WTC11 (cell line): ENCODE data around the gene RHPN2. TPM values are rescaled to one million over a fixed set of nuclear protein-coding genes. Genes with fewer than 3 reads are reported as not detected.
"Not testable (repeated sequence)": the region's sequence is repeated elsewhere in the genome, so short reads cannot be mapped to it uniquely, and the experiment has no call there.

ENCODE experiments used
- ATAC-seq: fragments of 200-7000 bp; cut with Tn5 transposase; 2 replicates; pipeline ENCODE4 v1.10.0; 2021; ENCODE audit warnings: mild to moderate bottlenecking, moderate library complexity
- CTCF ChIA-PET: fragments of 300-600 bp; sonication (Branson Sonifier 250); formaldehyde crosslinking; loops from one replicate; lab custom pipeline; 2021; ENCODE audit warnings: antibody characterized with exemption; lab: Charles Lee
- POLR2A ChIA-PET: fragments of 350-600 bp; sonication (Branson Sonifier 250); formaldehyde crosslinking; loops from one replicate; lab custom pipeline; 2021; ENCODE audit warnings: antibody characterized with exemption; lab: Charles Lee
- DNase-seq: peaks from one replicate; pipeline ENCODE4 v3.0.0; 2021; ENCODE audit warnings: low spot score
- H3K27ac Mint-ChIP-seq: 2 replicates; pipeline ENCODE4 v1.8.0; 2021; ENCODE audit warnings: mixed read lengths
- H3K27me3 Mint-ChIP-seq: 2 replicates; pipeline ENCODE4 v1.8.0; 2021; ENCODE audit warnings: low read depth, mild to moderate bottlenecking, moderate library complexity, mixed read lengths
- H3K36me3 Mint-ChIP-seq: 2 replicates; pipeline ENCODE4 v1.8.0; 2021; ENCODE audit warnings: mixed read lengths
- H3K4me1 Mint-ChIP-seq: 2 replicates; pipeline ENCODE4 v1.8.0; 2022; ENCODE audit warnings: mixed read lengths
- H3K4me3 Mint-ChIP-seq: 2 replicates; pipeline ENCODE4 v1.8.0; 2021; ENCODE audit warnings: mild to moderate bottlenecking, moderate library complexity, mixed read lengths
- H3K9me3 Mint-ChIP-seq: 2 replicates; pipeline ENCODE4 v1.8.0; 2021; ENCODE audit warnings: mixed read lengths
- CREB1 ChIP-seq: sonication (generic); formaldehyde crosslinking; IDR thresholded peaks from 2 replicates; pipeline ENCODE4 v1.8.0; 2023; ENCODE audit warnings: mild to moderate bottlenecking, missing genetic modification reagents
- IRF2 ChIP-seq: sonication (generic); formaldehyde crosslinking; IDR thresholded peaks from 2 replicates; pipeline ENCODE4 v1.8.0; 2022; ENCODE audit warnings: low read depth, missing genetic modification reagents, borderline replicate concordance
- JUN ChIP-seq: sonication (generic); formaldehyde crosslinking; IDR thresholded peaks from 2 replicates; pipeline ENCODE4 v1.8.0; 2023; ENCODE audit warnings: mild to moderate bottlenecking, missing genetic modification reagents
- NFATC4 ChIP-seq: fragments of 250-450 bp; sonication (Bioruptor Pico); IDR thresholded peaks from 2 replicates; pipeline ENCODE4 v1.9.0; 2021; ENCODE audit warnings: mild to moderate bottlenecking
- NR2C2 ChIP-seq: sonication (generic); formaldehyde crosslinking; IDR thresholded peaks from 2 replicates; pipeline ENCODE4 v1.8.0; 2022; ENCODE audit warnings: mild to moderate bottlenecking, missing genetic modification reagents
- SMAD4 ChIP-seq: sonication (generic); formaldehyde crosslinking; IDR thresholded peaks from 2 replicates; pipeline ENCODE4 v1.8.0; 2022; ENCODE audit warnings: mild to moderate bottlenecking, missing genetic modification reagents
- SOX15 ChIP-seq: fragments of 250-450 bp; sonication (Bioruptor Pico); IDR thresholded peaks from 2 replicates; pipeline ENCODE4 v1.9.0; 2021; ENCODE audit warnings: mild to moderate bottlenecking
- TCF7 ChIP-seq: sonication (generic); formaldehyde crosslinking; IDR thresholded peaks from 2 replicates; pipeline ENCODE4 v1.8.0; 2022; ENCODE audit warnings: mild to moderate bottlenecking, low read depth, missing genetic modification reagents, moderate library complexity
- TEAD1 ChIP-seq: sonication (generic); formaldehyde crosslinking; IDR thresholded peaks from 2 replicates; pipeline ENCODE4 v1.8.0; 2022; ENCODE audit warnings: mild to moderate bottlenecking, missing genetic modification reagents
- TP53 ChIP-seq: sonication (generic); formaldehyde crosslinking; IDR thresholded peaks from 2 replicates; pipeline ENCODE4 v1.8.1; 2023; ENCODE audit warnings: mild to moderate bottlenecking, missing genetic modification reagents
- ZBTB21 ChIP-seq: sonication (generic); formaldehyde crosslinking; IDR thresholded peaks from 2 replicates; pipeline ENCODE4 v1.8.1; 2023; ENCODE audit warnings: mild to moderate bottlenecking, missing genetic modification reagents, borderline replicate concordance
- ZNF121 ChIP-seq: sonication (generic); formaldehyde crosslinking; IDR thresholded peaks from 2 replicates; pipeline ENCODE4 v1.8.0; 2023; ENCODE audit warnings: missing genetic modification reagents
- total RNA-seq: library from RNA; stranded (reverse); gene quantifications from 3 replicates; pipeline ENCODE4 v1.2.3, GENCODE V29; 2021
- TF ChIP-seq, protein P1 (sequence below): sonication (generic); formaldehyde crosslinking; IDR thresholded peaks from 2 replicates; pipeline ENCODE4 v1.8.0; 2022; ENCODE audit warnings: mild to moderate bottlenecking, missing genetic modification reagents
- TF ChIP-seq, protein P2 (sequence below): fragments of 250-450 bp; sonication (Bioruptor Pico); IDR thresholded peaks from 2 replicates; pipeline ENCODE4 v1.9.0; 2021; ENCODE audit warnings: mild to moderate bottlenecking, borderline replicate concordance
- TF ChIP-seq, protein P3 (sequence below): sonication (generic); formaldehyde crosslinking; IDR thresholded peaks from 2 replicates; pipeline ENCODE4 v1.8.0; 2022; ENCODE audit warnings: mild to moderate bottlenecking, missing genetic modification reagents
- TF ChIP-seq, protein P4 (sequence below): sonication (generic); formaldehyde crosslinking; IDR thresholded peaks from 2 replicates; pipeline ENCODE4 v1.8.0; 2023; ENCODE audit warnings: missing genetic modification reagents
- TF ChIP-seq, protein P5 (sequence below): sonication (generic); formaldehyde crosslinking; IDR thresholded peaks from 2 replicates; pipeline ENCODE4 v1.8.0; 2022; ENCODE audit warnings: mild to moderate bottlenecking, missing genetic modification reagents

Gene RHPN2
- total RNA-seq, 1 experiment from 2014 or later: 21.1 TPM

DNA sequence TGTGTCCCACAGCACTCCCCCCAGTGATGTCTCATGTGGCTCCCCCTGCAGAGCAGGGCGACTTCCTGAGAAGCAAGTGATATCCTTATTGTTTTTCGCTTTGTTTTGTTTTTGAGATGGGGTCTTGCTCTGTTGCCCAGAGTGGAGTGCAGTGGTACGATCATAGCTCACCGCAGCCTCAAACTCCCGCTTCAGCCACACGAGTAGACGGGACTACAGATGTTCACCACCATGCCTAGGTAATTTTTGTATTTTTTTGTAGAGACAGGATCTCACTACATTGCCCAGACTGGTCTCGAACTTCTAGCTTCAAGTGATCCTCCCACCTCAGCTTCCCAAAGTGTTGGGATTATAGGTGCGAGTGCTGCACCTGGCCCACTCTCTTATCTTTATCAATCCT, 97.9 kb downstream of the RHPN2 start:
- H3K9me3 Mint-ChIP-seq: no peaks in the 10 kb centered on the region
- CTCF ChIA-PET: no interaction called here
- no peak overlapping the region for H3K4me3 Mint-ChIP-seq
- H3K36me3 Mint-ChIP-seq: peaks cover 10% of the 10 kb centered on the region
- TF ChIP-seq CREB1 (CRISPR knock-in tag) (no peak), ZNF121 (peak; percentile 58; the same call in 1 of the 2 replicates), NFATC4 (CRISPR knock-in tag) (no peak), IRF2 (CRISPR knock-in tag) (no peak)
- peaks cover 3% of the 10 kb centered on the region; the same call in 1 of the 2 replicates for H3K4me1 Mint-ChIP-seq
- ATAC-seq (no peak), DNase-seq (no peak)
- 0 out of 2 replicates have a peak overlapping the region, but pooled peaks have one; percentile 12 for H3K27ac Mint-ChIP-seq
- H3K27me3 Mint-ChIP-seq: no peaks in the 10 kb centered on the region
- POLR2A ChIA-PET: no interaction called here

DNA sequence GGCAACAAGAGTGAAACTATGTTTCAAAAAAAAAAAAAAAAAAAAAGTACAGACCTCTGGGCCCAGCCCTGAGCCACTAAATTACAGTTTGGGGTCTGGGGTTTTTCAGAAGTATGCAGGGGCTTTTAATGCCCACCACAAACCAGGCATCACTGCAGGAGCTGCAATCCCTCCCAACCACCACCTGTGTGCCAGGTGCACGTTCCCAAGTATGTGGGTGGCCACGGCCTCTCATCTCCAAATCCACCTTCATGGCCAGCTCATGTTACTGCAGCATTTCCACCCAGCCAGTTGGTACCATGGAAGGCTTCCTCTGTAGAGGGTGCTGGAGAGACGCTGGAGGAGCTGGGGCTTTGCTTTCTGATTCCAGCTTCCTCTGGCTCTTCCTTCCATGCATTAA, 119.4 kb downstream of the RHPN2 start:
- peaks cover 16% of the 10 kb centered on the region; the same call in 1 of the 2 replicates for H3K36me3 Mint-ChIP-seq
- ChIA-PET CTCF (interaction anchor here (1.2 kb wide), 1 partner anchor 253 kb away, joined by 3 read pairs; the partner anchor contains the start of gene NUDT19), POLR2A (no interaction called here)
- no peaks in the 10 kb centered on the region for H3K27me3 Mint-ChIP-seq
- peak; percentile 46; the same call in 1 of the 2 replicates for ATAC-seq
- no peaks in the 10 kb centered on the region for H3K9me3 Mint-ChIP-seq
- no peak overlapping the region for H3K27ac Mint-ChIP-seq
- TF ChIP-seq TEAD1 (CRISPR knock-in tag) (no peak), TCF7 (no peak)
- H3K4me1 Mint-ChIP-seq: no peaks in the 10 kb centered on the region
- no peak overlapping the region for H3K4me3 Mint-ChIP-seq
- no peak for DNase-seq

DNA sequence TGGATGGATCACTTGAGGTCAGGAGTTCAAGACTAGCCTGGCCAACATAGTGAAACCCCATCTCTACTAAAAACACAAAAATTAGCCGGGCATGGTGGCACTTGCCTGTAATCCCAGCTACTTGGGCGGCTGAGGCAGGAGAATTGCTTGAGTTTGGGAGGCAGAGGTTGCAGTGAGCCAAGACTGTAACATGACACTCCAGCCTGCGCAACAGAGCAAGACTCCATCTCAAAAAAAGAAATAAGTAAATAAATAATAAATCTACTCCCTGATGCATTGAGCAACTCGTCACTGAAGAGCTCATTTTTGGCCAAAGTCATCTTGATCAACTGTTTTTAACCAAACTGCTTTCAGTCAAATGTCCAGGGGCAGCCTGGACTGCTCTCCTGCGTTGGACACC, 123.4 kb downstream of the RHPN2 start:
- H3K27me3 Mint-ChIP-seq, DNase-seq, ATAC-seq, CTCF ChIA-PET, H3K4me1 Mint-ChIP-seq, H3K4me3 Mint-ChIP-seq, H3K9me3 Mint-ChIP-seq: not testable (repeated sequence)
- H3K27ac Mint-ChIP-seq: 0 out of 2 replicates have a peak overlapping the region, but pooled peaks have one; percentile 45
- POLR2A ChIA-PET: interaction anchor here (0.5 kb wide), 1 partner anchor 85 kb away, joined by 3 read pairs; no protein-coding TSS in a partner anchor
- H3K36me3 Mint-ChIP-seq: peaks cover 14% of the 10 kb centered on the region; the same call in 1 of the 2 replicates

DNA sequence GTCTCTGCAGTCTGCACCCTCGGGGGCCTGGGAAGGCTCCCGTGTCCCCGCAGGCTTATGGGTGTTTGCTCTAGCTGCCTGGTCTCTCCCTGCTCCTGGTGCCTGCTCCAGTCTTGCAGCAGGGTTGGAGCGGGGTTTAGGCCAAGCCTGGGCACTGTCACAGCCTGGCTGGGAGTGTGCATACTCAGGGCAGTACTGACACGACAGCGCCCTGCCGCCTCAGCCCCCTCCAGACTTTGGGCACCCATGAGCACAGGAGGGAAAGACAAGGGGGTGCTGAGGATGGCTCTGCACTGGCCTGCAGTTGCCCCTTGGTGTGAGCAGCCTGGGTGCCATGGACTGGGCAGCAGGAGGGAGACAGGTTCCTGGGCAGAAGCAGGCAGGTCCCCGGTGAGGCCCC, 128.6 kb downstream of the RHPN2 start:
- Mint-ChIP-seq H3K27me3 (no peaks in the 10 kb centered on the region), H3K4me1 (no peaks in the 10 kb centered on the region), H3K4me3 (no peak overlapping the region), H3K36me3 (peaks cover 8% of the 10 kb centered on the region; the same call in 1 of the 2 replicates), H3K9me3 (no peaks in the 10 kb centered on the region), H3K27ac (no peak overlapping the region)
- ChIA-PET CTCF (no interaction called here), POLR2A (no interaction called here)
- no peak for DNase-seq
- TF ChIP-seq, protein P1, sequence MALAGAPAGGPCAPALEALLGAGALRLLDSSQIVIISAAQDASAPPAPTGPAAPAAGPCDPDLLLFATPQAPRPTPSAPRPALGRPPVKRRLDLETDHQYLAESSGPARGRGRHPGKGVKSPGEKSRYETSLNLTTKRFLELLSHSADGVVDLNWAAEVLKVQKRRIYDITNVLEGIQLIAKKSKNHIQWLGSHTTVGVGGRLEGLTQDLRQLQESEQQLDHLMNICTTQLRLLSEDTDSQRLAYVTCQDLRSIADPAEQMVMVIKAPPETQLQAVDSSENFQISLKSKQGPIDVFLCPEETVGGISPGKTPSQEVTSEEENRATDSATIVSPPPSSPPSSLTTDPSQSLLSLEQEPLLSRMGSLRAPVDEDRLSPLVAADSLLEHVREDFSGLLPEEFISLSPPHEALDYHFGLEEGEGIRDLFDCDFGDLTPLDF (CRISPR knock-in tag): no peak
- TF ChIP-seq, protein P2, sequence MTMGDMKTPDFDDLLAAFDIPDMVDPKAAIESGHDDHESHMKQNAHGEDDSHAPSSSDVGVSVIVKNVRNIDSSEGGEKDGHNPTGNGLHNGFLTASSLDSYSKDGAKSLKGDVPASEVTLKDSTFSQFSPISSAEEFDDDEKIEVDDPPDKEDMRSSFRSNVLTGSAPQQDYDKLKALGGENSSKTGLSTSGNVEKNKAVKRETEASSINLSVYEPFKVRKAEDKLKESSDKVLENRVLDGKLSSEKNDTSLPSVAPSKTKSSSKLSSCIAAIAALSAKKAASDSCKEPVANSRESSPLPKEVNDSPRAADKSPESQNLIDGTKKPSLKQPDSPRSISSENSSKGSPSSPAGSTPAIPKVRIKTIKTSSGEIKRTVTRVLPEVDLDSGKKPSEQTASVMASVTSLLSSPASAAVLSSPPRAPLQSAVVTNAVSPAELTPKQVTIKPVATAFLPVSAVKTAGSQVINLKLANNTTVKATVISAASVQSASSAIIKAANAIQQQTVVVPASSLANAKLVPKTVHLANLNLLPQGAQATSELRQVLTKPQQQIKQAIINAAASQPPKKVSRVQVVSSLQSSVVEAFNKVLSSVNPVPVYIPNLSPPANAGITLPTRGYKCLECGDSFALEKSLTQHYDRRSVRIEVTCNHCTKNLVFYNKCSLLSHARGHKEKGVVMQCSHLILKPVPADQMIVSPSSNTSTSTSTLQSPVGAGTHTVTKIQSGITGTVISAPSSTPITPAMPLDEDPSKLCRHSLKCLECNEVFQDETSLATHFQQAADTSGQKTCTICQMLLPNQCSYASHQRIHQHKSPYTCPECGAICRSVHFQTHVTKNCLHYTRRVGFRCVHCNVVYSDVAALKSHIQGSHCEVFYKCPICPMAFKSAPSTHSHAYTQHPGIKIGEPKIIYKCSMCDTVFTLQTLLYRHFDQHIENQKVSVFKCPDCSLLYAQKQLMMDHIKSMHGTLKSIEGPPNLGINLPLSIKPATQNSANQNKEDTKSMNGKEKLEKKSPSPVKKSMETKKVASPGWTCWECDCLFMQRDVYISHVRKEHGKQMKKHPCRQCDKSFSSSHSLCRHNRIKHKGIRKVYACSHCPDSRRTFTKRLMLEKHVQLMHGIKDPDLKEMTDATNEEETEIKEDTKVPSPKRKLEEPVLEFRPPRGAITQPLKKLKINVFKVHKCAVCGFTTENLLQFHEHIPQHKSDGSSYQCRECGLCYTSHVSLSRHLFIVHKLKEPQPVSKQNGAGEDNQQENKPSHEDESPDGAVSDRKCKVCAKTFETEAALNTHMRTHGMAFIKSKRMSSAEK (CRISPR knock-in tag): no peak
- no peak for TF ChIP-seq SOX15
- no peak for TF ChIP-seq ZBTB21
- TF ChIP-seq NFATC4 (CRISPR knock-in tag): no peak
- TF ChIP-seq, protein P3, sequence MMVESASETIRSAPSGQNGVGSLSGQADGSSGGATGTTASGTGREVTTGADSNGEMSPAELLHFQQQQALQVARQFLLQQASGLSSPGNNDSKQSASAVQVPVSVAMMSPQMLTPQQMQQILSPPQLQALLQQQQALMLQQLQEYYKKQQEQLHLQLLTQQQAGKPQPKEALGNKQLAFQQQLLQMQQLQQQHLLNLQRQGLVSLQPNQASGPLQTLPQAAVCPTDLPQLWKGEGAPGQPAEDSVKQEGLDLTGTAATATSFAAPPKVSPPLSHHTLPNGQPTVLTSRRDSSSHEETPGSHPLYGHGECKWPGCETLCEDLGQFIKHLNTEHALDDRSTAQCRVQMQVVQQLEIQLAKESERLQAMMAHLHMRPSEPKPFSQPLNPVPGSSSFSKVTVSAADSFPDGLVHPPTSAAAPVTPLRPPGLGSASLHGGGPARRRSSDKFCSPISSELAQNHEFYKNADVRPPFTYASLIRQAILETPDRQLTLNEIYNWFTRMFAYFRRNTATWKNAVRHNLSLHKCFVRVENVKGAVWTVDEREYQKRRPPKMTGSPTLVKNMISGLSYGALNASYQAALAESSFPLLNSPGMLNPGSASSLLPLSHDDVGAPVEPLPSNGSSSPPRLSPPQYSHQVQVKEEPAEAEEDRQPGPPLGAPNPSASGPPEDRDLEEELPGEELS (CRISPR knock-in tag): no peak
- no peak for TF ChIP-seq TP53 (CRISPR knock-in tag)
- TF ChIP-seq, protein P4, sequence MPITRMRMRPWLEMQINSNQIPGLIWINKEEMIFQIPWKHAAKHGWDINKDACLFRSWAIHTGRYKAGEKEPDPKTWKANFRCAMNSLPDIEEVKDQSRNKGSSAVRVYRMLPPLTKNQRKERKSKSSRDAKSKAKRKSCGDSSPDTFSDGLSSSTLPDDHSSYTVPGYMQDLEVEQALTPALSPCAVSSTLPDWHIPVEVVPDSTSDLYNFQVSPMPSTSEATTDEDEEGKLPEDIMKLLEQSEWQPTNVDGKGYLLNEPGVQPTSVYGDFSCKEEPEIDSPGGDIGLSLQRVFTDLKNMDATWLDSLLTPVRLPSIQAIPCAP: no peak
- no peak for TF ChIP-seq JUN
- TF ChIP-seq, protein P5, sequence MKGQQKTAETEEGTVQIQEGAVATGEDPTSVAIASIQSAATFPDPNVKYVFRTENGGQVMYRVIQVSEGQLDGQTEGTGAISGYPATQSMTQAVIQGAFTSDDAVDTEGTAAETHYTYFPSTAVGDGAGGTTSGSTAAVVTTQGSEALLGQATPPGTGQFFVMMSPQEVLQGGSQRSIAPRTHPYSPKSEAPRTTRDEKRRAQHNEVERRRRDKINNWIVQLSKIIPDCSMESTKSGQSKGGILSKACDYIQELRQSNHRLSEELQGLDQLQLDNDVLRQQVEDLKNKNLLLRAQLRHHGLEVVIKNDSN (CRISPR knock-in tag): no peak
- no peak for TF ChIP-seq NR2C2
- no peak for TF ChIP-seq SMAD4 (CRISPR knock-in tag)
- ATAC-seq: no peak
